SU-DHL-6 (cell line): ENCODE results near the gene PRLR.

Experiments used
- H2AFZ ChIP-seq: fragments of 200-600 bp; sonication (generic); 2 replicates; pipeline ENCODE4 v1.6.1; 2014; ENCODE audit warnings: low read depth, mild to moderate bottlenecking, moderate library complexity, mixed read lengths, antibody characterized with exemption, low read length; ENCODE audit not compliant: severe bottlenecking
- H3F3A ChIP-seq: fragments of 200-600 bp; shearing (Covaris generic); 2 replicates; pipeline ENCODE4 v1.6.0; 2016; ENCODE audit warnings: antibody characterized with exemption, mild to moderate bottlenecking; ENCODE audit not compliant: insufficient read depth
- H3K27ac ChIP-seq: fragments of 200-600 bp; sonication (generic); 2 replicates; pipeline ENCODE4 v1.5.1; 2016; ENCODE audit warnings: low read depth, mild to moderate bottlenecking, low read length, moderate library complexity, mixed read lengths
- H3K27me3 ChIP-seq: fragments of 200-600 bp; sonication (generic), shearing (Covaris generic); 2 replicates; pipeline ENCODE4 v1.6.0; 2014; ENCODE audit warnings: mild to moderate bottlenecking, low read length
- H3K36me3 ChIP-seq: fragments of 200-600 bp; sonication (generic); 2 replicates; pipeline ENCODE4 v1.6.1; 2014; ENCODE audit warnings: mild to moderate bottlenecking, low read length, mixed read lengths
- H3K4me2 ChIP-seq: fragments of 300-600, 200-600 bp; shearing (Covaris generic), sonication (generic); 2 replicates; pipeline ENCODE4 v1.6.0; 2014; ENCODE audit warnings: low read length, low read depth, mild to moderate bottlenecking; ENCODE audit not compliant: poor library complexity, severe bottlenecking
- H3K4me3 ChIP-seq: fragments of 200-600 bp; sonication (generic); 2 replicates; pipeline ENCODE4 v1.5.1; 2014; ENCODE audit warnings: antibody characterized with exemption, low read length, mild to moderate bottlenecking, mixed read lengths; ENCODE audit not compliant: insufficient read depth, poor library complexity, severe bottlenecking
- H3K79me2 ChIP-seq: fragments of 200-600 bp; sonication (generic); 2 replicates; pipeline ENCODE4 v1.6.1; 2014; ENCODE audit warnings: mild to moderate bottlenecking, low read length, moderate library complexity; ENCODE audit not compliant: insufficient read depth
- H3K9ac ChIP-seq: fragments of 200-600 bp; sonication (generic); 2 replicates; pipeline ENCODE4 v1.7.0; 2014; ENCODE audit warnings: mild to moderate bottlenecking, low read length
- H3K9me2 ChIP-seq: fragments of 200-600 bp; sonication (generic); replicated peaks from 2 replicates; pipeline ENCODE4 v1.6.1; 2014; ENCODE audit warnings: low read length; ENCODE audit not compliant: insufficient read depth
- H3K9me3 ChIP-seq: fragments of 200-600 bp; sonication (generic); 2 replicates; pipeline ENCODE4 v1.6.1; 2014; ENCODE audit warnings: low read length, mixed read lengths; ENCODE audit not compliant: insufficient read depth
- H4K20me1 ChIP-seq: fragments of 200-600 bp; sonication (generic); 2 replicates; pipeline ENCODE4 v1.6.1; 2014; ENCODE audit warnings: low read depth, mild to moderate bottlenecking, antibody characterized with exemption, low read length, moderate library complexity, mixed read lengths
- EZH2phosphoT487 ChIP-seq: fragments of 200-600 bp; sonication (generic), shearing (Covaris generic); conservative IDR thresholded peaks from 2 replicates; pipeline ENCODE4 v1.6.1; 2018; ENCODE audit warnings: mild to moderate bottlenecking, antibody characterized with exemption, low read length, moderate library complexity, mixed read lengths
- TF ChIP-seq, protein P1 (sequence below): fragments of 200-600 bp; sonication (generic); IDR thresholded peaks from one replicate; pipeline ENCODE4 v1.5.1; 2017; ENCODE audit warnings: antibody characterized with exemption, mild to moderate bottlenecking, low read length, moderate library complexity; ENCODE audit not compliant: insufficient read depth, poor library complexity, severe bottlenecking

Gene PRLR

DNA sequence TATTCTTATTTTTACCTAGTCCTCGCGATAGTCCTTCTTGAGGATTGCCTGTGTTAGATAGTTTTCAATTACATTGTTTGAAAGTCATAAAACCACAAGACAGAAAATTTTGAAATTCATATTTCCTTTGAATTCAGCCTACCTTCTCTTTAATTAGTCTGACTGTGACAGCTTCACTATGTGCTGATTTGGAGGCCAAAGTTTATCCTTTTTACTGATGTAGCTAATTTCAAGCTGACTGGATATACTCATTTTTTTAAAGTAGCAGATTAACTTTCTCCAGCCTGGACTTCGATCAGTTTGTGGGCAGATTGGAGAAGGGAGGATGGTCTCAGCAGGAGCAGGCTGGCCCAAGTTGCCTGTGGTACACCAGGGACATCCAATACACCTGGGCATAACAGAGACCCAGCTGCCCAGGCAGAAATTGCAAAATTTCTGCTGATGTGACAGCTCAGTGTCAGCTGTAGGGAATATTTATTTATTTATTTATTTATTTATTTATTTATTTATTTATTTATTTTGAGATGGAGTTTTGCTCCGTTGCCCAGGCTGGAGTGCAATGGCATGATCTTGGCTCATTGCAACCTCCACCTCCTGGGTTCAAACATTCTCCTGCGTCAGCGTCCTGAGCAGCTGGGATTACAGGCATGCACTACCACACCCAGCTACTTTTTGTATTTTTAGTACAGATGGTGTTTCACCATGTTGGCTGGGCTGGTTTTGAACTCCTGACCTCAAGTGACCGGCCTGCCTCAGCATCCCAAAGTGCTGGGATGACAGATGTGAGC lies 206.7 kb downstream of the PRLR start:
- H3K27me3 ChIP-seq: no peaks in the 10 kb centered on the region
- no peaks in the 10 kb centered on the region for H3F3A ChIP-seq
- TF ChIP-seq EZH2phosphoT487: no peak
- TF ChIP-seq, protein P1, sequence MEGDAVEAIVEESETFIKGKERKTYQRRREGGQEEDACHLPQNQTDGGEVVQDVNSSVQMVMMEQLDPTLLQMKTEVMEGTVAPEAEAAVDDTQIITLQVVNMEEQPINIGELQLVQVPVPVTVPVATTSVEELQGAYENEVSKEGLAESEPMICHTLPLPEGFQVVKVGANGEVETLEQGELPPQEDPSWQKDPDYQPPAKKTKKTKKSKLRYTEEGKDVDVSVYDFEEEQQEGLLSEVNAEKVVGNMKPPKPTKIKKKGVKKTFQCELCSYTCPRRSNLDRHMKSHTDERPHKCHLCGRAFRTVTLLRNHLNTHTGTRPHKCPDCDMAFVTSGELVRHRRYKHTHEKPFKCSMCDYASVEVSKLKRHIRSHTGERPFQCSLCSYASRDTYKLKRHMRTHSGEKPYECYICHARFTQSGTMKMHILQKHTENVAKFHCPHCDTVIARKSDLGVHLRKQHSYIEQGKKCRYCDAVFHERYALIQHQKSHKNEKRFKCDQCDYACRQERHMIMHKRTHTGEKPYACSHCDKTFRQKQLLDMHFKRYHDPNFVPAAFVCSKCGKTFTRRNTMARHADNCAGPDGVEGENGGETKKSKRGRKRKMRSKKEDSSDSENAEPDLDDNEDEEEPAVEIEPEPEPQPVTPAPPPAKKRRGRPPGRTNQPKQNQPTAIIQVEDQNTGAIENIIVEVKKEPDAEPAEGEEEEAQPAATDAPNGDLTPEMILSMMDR: no peak
- no peaks in the 10 kb centered on the region for H3K36me3 ChIP-seq
- no peak overlapping the region for H2AFZ ChIP-seq
- H4K20me1 ChIP-seq: no peaks in the 10 kb centered on the region
- no peak overlapping the region for H3K4me2 ChIP-seq
- no peak overlapping the region for H3K9ac ChIP-seq
- no peaks in the 10 kb centered on the region for H3K9me3 ChIP-seq
- H3K9me2 ChIP-seq: no peaks in the 10 kb centered on the region
- no peak overlapping the region for H3K4me3 ChIP-seq
- H3K27ac ChIP-seq: no peak overlapping the region
- H3K79me2 ChIP-seq: no peaks in the 10 kb centered on the region

DNA sequence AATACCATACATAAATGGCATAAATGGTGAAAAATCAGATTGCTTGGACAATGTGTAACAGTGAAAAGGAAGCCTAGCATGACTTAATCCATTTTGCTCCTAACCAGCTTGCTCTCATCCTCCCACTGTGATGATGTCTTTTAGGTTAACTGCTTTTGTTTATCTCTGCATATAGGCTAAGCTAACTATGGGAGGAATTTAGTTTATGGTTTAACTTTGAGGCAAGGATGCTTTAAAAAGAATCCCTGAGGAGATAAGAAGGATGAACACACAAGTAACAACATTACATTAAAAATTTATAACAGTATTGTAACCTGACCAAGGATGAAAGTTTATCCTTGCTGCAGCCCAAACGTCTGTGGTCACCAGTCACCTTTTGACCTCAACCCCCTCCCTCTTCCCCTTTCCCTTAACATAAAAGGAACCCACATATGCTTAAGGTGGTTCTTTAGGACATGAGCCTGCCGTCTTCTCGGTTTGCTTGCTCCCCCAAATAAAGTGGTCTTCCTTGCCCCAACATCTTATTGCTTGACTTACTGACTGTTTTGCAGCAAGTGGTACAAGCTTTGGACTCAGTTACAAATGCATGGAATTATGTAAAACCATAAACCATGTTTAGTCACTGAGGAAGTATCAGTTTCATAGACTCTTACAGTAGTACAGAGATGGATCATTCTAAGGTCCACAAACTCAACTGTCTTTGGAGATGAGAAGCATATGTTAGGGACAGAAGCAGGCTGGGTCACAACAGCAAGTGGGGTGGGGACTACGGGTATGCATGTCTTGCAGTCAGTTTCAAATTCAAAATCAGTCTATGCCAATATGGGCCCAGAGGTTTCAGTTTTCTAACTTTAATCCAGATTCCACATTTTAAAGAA lies 213.9 kb downstream of the PRLR start:
- H3K9ac ChIP-seq: no peak overlapping the region
- H3K4me2 ChIP-seq: no peak overlapping the region
- TF ChIP-seq, protein P1: no peak
- no peak for TF ChIP-seq EZH2phosphoT487
- H3K9me2 ChIP-seq: no peaks in the 10 kb centered on the region
- no peaks in the 10 kb centered on the region for H3K9me3 ChIP-seq
- no peaks in the 10 kb centered on the region for H3F3A ChIP-seq
- no peaks in the 10 kb centered on the region for H3K27me3 ChIP-seq
- H3K79me2 ChIP-seq: no peaks in the 10 kb centered on the region
- H4K20me1 ChIP-seq: no peaks in the 10 kb centered on the region
- no peak overlapping the region for H2AFZ ChIP-seq
- H3K4me3 ChIP-seq: no peak overlapping the region
- H3K27ac ChIP-seq: no peak overlapping the region
- H3K36me3 ChIP-seq: no peaks in the 10 kb centered on the region

DNA sequence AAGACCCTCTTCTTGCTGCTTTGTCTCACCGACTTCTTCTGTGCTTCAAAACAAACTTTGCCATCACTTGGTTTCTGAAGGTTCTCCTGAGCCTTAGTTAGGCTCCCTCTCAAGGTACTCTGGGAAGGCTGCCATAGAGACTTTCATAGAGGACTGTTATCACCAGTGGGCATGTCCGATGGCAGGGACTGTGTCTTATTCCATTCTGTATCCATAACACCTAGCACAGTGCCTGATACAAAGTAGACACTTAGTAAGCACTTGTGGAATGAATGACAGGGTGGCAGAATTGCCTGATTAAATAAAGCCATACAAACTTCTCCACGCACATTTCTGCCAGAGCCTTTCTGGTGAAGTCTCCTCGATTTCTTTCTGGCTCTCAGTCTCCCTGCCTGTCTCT lies 215.2 kb downstream of the PRLR start:
- Histone ChIP-seq H3K36me3 (no peaks in the 10 kb centered on the region), H3K27ac (no peak overlapping the region), H3F3A (no peaks in the 10 kb centered on the region), H4K20me1 (no peaks in the 10 kb centered on the region), H2AFZ (no peak overlapping the region), H3K9ac (no peak overlapping the region), H3K4me3 (no peak overlapping the region), H3K9me2 (no peaks in the 10 kb centered on the region), H3K9me3 (no peaks in the 10 kb centered on the region), H3K79me2 (no peaks in the 10 kb centered on the region), H3K27me3 (no peaks in the 10 kb centered on the region), H3K4me2 (no peak overlapping the region)
- TF ChIP-seq, protein P1: no peak
- no peak for TF ChIP-seq EZH2phosphoT487
